Measurements from ENCODE around the gene CST7.

- no peak for TF ChIP-seq CTCF (IDR thresholded peaks at IDR 0.05; ENCODE audit: insufficient read depth, low read depth, low read length)
- no peak for TF ChIP-seq EZH2 (IDR thresholded peaks at IDR 0.05; ENCODE audit: insufficient read depth, low read length)
Observed at GRCh38 chr20:25003002-25003401, 53.9 kb downstream of the CST7 start.
